Medulla oblongata (tissue), 1 donor: Measurements from ENCODE around the gene NBPF15.
"Not testable (repeated sequence)": the region's sequence is repeated elsewhere in the genome, so short reads cannot be mapped to it uniquely, and the experiment has no call there.

Source experiments
- DNase-seq: peaks from one replicate; pipeline ENCODE4 v3.0.0-alpha.2; 2015; ENCODE audit errors: extremely low spot score

Gene NBPF15, protein sequence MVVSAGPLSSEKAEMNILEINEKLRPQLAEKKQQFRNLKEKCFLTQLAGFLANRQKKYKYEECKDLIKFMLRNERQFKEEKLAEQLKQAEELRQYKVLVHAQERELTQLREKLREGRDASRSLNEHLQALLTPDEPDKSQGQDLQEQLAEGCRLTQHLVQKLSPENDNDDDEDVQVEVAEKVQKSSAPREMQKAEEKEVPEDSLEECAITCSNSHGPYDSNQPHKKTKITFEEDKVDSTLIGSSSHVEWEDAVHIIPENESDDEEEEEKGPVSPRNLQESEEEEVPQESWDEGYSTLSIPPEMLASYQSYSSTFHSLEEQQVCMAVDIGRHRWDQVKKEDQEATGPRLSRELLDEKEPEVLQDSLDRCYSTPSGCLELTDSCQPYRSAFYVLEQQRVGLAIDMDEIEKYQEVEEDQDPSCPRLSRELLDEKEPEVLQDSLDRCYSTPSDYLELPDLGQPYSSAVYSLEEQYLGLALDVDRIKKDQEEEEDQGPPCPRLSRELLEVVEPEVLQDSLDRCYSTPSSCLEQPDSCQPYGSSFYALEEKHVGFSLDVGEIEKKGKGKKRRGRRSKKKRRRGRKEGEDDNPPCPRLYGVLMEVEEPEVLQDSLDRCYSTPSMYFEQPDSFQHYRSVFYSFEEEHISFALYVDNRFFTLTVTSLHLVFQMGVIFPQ

DNA sequence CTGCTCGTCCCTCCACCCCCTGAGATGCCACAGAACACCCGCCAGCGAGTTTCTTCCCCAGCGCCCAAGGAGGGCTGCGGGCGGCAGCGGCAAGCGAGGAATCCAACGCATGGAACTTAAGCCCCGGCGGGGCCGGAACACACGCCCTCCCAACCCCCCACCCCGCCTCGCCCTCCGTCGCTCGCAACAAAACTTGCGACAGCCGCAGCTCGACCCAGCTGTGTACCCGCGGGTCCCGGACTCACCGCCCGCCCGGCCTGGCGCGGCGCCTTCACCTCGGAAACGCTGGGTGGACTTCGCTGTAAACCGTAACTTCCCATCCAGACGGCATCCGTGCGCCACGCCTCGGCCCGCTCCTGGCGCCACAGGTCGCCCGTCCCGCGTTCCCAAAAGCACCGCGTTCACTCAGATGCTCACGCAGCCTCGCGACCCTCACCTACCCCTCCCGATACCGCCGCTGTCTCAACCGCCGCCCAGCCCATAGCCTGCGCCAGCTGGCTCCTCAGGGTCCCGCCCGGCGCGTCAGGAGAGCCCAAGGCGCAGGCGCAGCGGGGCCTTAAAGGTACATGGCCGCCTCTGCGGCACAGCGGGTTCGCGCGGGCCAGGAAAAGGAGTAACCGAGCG is at the start of gene NBPF15:
Gene NBPF15, minus strand, starts transcription at position 534 of the 624 bp plus-strand sequence. CDS start 21,666 bp downstream, outside the sequence.
- DNase-seq: peak; percentile 30

DNA sequence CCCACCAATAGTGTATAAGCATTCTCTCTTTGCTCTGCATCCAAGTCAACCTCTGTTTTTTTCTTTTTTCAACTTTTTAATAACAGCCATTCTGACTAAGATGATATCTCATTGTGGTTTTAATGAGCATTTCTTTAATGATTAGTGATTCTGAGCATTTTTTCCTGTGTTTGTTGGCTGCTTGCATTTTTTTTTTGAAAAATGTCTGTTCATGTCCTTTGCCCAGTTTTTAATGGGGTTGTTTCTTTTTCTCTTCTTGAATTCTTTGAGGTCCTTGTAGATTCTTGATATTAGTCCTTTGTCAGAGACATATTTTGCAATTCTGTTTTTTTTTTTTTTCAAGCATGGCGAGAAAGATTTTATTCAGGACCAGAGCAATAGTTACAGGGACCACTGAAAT is 35.0 kb upstream of the NBPF15 start:
- DNase-seq: not testable (repeated sequence)

DNA sequence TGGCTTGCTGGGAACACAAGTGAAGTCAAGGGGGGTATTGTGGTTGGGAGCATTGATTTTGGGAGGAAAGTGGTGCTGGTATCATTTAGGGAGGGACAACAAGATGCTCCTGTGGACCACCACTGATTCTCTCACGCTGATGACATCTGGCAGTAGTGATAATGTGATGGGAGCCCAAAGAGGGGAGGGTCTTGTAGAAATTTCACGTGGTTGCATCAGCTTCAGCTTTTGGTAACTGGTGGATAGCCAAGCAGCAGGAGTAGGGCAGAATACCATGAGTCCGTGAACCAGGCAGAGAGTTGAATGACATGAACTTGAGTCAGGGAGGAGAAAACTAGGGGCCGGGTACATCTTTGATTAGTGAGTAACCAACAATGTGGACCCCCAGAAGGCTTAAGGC is 32.7 kb upstream of the NBPF15 start:
- not testable (repeated sequence) for DNase-seq

DNA sequence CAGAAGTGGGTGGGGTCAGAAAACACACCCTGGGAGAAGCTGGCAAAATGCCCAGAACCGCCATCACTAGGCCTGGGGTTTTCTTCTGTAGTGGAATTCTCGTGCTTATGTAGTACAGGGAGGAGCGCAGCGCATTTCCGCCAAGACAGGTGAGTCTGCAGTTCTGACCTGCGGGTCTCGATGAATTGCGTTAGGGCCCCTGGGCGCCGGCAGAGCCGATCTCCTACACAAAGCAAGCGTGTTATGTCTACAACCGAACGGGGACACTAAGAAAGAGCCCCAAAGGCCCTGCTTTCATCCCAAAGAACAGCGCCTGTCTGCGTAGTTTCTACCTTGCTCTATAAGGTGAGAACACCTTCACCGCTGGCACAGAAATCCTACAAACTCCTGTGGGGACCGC is 28.9 kb upstream of the NBPF15 start:
- DNase-seq: not testable (repeated sequence)

DNA sequence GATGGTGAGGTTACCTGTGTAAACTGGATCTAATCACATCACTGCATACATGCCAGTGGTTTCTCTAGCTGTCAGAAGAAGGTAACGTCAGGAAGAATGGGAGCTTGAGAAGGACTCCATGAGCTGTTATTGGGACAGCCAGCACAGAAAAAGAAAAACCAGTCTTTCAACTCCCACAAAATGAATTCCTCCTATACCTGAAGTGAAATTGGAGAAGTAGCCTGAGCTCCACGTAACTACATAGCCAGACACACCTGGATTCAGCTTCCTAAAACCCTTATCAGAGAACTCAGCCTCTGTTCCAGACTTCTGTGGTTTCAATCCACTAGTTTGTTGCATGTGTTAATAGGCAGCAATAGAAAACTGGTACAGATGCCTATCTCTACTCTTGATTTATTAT is 25.5 kb upstream of the NBPF15 start:
- DNase-seq: not testable (repeated sequence)

DNA sequence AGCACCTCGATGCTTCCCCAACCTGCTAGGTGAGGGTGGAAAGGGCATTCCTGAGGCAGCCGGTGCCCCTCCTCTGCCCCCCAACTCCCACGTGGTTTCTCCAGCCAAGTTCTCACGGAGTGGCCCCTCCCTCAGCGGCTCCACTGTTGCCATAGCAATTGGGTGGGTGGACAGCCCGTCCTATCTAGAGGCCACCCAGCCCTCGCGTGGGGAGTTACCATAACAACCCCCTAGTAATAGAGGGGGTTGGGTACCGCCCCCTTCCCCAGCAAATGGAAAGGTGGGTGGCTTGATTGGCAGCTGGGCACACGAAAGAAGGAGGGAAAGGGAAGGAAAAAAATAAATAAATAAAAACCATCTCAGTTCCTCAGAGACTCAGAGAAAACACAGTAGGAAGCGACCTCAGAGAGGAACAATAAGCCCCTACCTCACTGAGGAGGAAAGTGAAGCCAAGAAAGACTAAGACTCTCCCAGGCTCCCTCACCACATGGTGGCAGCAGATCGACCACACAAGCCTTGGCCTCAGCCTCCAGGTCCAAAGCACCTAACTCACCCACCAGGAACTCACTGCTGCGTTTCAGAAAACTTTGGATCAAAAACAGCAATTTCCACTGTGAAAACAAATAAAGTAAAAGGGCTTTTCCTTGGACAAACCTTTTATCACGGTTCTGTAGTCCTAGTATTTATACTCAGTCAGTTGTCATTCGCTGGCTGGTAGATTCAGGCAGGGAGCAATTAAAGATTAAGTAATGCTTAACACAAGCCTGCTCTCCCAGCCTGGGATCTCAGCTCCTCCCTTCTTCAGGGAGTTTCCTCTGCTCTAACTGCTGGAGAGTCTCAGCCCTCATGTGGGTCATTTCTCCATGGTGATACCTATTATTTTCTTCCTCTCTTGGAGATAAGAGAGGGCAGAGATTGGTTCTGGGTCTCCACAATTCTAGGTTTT is 23.9 kb upstream of the NBPF15 start:
- not testable (repeated sequence) for DNase-seq

DNA sequence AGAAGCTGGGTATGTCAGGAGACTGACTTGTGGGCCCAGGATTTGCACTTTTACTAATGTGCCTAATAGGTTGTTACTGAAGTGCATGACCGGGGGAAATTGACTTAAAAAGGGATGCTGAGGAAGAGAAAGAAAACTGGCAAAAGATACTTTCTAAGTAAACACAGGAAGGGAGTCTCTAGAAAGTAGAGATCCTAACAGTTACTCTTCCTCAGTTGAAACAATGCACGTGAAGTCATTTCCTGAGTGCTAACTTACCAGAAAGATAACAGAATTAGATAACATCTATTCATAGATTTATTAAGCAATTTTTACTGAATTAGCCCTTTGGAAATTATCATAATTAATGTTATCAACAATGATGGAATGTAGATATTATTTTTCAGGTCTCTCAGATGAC is 12.4 kb upstream of the NBPF15 start:
- DNase-seq: not testable (repeated sequence)

DNA sequence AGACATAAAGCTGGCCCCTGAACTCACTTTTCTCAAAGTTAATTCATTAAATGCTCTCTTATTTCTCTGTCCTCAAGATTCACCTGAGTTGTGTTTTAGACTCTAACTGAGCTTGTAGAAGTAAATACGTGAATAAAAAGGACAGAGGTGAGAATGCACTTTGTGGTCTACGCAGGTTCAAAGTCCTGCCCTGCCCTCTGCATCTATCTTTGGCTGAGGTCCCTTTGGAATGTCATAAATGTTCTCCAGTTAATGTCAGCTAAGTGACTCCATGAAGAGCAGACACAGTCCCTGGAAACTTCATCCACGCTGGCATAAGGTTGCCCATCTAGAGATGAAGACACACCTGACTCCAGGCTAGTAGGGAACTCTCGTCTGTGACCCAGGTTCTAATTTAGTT is 10.0 kb upstream of the NBPF15 start:
- DNase-seq: not testable (repeated sequence)

DNA sequence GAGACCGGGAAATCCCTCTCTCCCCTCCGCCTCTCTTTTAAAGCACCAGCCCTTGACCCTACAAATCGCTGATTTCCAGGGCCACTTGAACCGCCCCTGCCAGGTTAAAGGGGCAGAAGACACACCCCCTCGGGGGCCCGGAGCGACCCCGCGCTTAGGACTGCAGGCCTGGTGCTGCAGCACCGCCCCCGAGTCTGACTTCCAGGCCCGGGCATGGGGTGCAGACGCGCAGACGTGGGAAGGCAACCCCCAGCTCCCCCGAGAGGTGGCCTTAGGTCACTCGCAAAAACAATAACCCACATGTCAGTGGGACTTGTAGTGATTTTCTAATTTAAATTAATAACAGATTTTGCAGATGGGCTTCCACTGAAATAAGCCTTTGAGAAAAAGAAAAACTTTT is 309 bp upstream of the NBPF15 start:
- DNase-seq: not testable (repeated sequence)

DNA sequence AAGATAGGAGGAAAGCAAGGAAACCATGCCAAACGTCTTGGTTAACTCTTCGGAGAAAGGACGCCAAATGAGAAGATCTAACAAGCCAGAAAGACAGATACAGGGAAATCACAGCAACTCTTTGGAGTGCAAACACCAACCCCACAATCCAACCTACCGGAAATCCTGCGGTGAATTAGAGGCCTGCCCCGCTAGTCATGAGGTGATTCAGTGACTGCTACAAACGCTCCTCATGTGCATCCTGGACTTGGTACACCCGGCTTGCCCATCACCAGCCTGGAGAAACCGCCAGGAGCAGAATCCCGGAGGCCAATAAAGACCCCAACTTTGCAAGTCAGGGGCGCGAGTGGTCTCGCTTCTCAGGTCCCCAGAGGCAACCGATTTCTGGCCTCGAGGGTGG is 783 bp downstream of the NBPF15 start:
- not testable (repeated sequence) for DNase-seq

DNA sequence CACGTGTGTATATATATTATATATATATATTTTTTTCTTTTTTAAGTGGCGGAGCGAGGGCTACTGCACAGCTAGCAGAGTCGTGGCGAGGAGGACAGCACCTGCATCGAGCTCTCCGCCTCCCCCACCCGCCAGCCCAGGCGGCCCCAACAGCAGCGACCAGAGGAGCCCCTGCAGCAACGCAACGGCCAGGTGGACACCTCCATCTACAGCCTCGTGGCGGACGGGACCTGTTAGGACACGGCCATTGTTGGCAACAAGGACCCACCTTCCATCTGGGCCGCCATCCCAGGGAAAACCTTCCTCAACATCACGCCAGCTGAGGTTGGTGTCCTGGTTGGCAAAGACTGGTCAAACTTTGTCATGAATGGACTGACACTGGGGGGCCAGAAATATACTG is 19.1 kb downstream of the NBPF15 start:
- DNase-seq: not testable (repeated sequence)

DNA sequence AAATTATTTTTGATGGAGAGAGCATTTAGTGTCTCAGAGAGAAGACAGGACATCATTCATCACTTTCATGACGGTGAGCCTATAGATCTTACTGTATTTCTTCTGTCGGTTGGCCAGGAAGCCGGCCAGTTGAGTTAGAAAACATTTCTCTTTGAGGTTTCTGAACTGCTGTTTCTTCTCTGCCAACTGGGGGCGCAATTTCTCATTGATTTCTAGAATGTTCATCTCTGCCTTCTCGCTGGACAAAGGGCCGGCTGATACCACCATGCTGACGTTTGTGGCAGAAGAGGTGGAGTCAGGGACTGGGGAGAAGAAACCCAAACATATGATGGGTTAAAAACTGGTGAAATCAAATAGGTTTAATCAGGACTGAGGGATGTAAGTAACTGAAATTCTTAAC is 21.7 kb downstream of the NBPF15 start:
- DNase-seq: not testable (repeated sequence)

DNA sequence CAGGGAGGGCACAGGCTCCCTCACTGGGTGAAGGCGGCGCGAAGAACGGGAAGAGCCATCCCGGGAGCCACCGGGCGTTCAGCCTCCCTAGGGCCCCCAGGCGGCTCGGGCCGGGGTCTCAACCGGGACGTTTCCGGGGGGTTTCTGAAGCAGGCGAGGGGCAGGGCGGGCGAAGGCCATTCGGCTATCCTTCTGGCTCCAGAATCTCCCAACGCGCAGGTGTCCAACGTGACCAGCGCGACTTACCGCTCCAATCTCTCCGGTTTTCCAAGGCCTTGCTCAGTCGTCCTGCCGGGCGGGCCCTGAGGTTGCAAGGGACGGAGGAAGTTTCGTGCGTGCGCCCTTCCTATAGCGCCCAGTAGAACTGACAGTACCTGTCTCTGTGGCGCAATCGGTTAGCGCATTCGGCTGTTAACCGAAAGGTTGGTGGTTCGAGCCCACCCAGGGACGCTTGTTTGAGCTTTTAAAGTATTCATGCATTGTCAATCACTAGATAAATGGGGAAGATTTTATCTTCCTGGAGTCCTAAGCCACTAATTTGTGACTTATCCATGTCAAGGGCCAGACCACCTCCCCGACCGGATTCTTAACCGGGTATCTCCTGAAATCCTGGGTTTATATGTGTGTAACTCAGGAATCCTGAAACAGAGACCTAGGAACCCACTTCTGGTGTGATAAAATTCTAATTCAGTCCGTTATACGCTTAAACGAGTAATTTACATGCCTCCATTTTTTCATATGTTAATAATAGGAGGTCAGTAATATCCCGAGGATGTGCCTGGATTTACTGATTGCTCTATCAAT is 42.4 kb downstream of the NBPF15 start:
- DNase-seq: peak; percentile 4

DNA sequence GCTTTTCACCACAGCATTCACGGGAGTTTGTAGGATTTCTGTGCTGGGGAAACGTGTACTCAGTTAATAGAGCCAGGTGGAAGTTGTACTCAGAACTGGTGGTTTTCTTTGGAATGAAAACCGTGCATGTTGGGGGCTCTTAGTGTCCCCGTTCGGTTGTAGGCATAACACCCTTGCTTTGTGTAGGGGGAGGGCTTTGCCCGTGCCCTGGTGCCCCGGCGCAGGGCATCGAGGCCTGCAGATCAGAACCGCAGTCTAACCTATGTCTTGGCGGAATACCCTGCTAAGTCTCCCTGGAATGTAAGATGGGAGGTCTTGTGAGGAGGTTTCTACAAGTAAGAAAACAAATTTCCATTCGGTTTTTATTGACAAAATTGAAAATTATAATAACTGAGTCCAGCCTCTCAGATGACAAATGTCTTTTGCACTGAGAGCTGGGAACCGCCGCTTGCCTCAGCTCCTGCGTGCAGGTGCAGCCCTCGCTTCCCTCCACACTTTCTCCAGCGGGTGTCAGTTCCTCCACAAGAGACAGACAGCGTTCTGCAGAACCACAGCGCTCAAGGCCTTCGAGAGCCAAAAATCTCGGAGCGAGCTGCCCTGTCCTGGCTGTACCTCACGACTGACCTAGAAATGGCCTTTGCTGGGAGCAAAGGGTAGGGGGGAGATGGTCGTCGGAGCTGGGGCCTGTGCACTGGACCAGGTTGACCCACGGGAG is 47.9 kb downstream of the NBPF15 start:
- not testable (repeated sequence) for DNase-seq

DNA sequence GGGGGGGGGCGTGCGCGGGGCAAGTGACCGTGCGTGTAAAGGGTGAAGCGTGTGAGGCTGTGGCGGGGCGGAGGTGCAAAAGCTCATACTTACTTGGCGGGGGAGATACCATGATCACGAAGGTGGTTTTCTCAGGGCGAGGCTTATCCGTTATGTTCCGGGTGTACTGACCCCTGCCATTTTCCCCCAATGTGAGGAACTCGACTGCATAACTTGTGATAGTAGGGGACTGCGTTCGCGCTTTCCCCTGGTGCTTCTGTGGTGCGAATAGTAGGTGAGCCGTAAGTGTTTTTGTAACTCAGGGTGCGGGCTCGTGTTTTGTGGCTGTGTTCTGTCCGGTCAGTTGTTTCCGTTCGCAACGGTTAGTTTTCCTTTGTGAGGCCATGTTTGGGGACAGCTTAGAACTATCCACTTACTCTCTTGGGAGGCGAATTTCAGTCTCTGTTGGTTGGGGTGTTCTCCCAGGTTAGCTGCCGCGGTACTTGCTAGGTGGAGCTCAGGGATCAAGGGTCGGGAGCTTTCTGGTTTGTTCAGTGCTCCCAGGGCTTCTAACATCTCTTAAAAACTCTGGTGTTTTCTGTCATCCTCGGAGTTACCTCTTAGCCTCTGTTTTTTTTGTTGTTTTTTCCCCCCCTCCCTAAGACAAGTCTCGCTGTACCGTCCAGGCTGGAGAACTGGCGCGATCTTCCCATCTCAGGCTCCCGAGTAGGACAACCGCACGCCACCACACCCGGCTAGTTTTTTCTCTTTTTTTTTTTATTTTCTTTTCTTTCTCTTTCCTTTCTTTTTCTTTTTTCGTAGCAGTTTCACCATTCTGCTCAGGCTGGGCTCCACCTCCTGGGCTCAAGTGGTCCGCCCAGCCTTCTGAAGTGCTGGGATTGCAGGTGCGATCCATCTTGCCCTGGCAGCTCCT is 48.7 kb downstream of the NBPF15 start:
- peak; percentile 94 for DNase-seq

DNA sequence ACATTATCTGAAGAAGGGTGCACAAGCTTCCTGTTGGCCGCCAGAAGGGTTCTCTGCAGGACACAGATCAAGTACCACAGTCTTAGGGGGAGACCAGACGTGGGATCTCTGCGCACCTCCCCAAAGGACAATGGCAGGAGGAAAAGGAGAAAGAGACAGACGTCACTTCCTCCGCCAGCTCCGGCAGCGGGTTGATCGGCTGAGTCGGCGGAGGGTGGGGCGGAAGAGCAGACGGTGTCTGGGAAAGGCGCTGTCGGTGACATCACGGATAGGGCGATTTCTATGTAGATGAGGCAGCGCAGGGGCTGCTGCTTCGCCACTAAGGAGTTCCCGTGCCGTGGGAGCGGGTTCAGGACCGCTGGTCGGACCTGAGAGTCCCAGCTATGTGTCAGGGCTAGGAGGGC is 49.4 kb downstream of the NBPF15 start:
- peak; percentile 50 for DNase-seq

DNA sequence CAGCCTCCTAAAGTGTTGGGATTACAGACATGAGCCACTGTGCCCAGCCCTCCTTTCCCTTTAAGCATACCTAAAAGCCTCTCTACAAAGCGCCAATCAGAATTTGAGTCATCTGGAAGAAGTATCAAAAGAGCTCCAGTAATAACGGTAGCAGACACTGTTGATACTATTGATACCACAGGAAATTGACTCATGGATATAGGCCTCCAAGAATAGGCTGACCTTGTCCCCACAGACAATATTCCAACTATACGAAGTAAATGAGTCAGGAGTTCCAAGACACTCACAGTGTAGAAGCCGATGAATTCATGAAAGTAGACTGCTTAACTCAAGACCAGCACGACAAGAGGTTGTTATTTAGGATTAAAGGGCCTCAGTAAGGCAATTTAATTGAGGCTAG is 58.7 kb downstream of the NBPF15 start:
- not testable (repeated sequence) for DNase-seq

DNA sequence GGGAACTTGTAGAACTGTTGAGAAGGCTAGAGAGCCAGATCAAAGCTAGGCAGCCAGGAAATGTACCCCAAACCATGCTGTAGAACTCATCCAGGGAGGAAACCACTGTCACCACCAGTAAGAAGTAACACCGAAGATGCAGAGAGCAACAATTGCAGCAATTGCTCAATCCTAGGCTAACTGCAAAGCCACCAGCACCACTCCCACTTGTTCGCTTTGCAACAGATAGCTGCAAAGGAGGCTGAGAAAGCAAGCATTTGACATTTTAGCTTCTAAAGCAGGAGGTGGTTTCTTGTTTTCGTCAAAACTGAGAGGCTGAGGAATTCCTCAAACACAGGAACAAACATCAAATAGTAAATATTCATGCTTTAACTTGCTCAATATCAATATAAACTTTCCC is 89.8 kb downstream of the NBPF15 start:
- not testable (repeated sequence) for DNase-seq
